DOHH2 (cell line): Measurements from ENCODE around the gene SH3RF3.

Source experiments
- EZH2phosphoT487 ChIP-seq: fragments of 200-600 bp; sonication (generic); IDR thresholded peaks from 2 replicates; pipeline ENCODE4 v1.6.1; 2017; ENCODE audit warnings: borderline replicate concordance, mild to moderate bottlenecking, antibody characterized with exemption, low read length, moderate library complexity, mixed read lengths
- TF ChIP-seq, protein P1 (sequence below): fragments of 200-600 bp; sonication (generic); IDR thresholded peaks from one replicate; pipeline ENCODE4 v1.5.1; 2014; ENCODE audit warnings: antibody characterized with exemption, mild to moderate bottlenecking, low read depth, low read length; ENCODE audit not compliant: poor library complexity, severe bottlenecking

DNA sequence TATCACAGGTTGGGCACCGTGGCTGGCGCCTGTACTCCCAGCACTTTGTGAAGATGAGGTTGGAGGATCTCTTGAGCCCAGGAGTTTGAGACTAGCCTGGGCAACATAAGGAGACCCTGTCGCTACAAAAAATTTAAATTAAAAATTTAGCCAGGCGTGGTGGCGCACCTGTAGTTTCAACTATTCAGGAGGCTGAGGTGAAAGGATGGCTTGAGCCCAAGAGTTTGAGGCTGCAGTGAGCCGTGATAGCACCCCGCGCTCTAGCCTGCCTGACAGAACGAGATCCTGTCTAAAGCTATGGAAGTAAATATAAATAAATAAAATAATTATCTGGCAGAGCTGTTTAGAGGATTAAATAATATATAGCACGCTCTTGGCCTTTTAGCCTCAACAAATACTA lies 1.4 kb upstream of the SH3RF3 start:
- TF ChIP-seq, protein P1, sequence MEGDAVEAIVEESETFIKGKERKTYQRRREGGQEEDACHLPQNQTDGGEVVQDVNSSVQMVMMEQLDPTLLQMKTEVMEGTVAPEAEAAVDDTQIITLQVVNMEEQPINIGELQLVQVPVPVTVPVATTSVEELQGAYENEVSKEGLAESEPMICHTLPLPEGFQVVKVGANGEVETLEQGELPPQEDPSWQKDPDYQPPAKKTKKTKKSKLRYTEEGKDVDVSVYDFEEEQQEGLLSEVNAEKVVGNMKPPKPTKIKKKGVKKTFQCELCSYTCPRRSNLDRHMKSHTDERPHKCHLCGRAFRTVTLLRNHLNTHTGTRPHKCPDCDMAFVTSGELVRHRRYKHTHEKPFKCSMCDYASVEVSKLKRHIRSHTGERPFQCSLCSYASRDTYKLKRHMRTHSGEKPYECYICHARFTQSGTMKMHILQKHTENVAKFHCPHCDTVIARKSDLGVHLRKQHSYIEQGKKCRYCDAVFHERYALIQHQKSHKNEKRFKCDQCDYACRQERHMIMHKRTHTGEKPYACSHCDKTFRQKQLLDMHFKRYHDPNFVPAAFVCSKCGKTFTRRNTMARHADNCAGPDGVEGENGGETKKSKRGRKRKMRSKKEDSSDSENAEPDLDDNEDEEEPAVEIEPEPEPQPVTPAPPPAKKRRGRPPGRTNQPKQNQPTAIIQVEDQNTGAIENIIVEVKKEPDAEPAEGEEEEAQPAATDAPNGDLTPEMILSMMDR: no peak
- TF ChIP-seq EZH2phosphoT487: no peak
